ENCODE data around the gene GSTM2. TPM values are rescaled to one million over a fixed set of nuclear protein-coding genes. Genes with fewer than 3 reads are reported as not detected.

GSTM2 gene
- total RNA-seq, 1 experiment from 2014 or later, result 5.9 TPM

DNA sequence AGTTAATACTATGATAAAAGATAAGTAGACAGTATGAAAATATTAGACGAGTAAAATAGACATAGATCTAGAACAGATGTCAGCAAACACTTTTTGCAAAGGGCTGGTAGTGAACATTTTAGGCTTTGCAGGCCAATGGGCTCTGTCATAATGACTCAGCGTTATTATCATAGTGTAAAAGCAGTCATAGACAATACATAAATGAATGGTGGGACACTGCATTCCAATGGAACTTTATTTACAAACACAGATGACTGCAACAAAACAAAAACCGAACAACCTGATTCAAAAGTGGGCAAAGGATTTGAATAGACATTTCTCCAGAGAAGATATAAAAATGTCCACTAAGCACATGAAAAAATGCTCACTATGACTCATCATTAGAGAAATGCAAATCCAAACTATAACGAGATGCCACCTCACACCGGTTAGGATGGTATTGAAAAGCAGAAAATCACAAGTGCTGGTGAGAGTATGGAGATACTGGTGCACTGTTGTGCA is 51.5 kb downstream of the GSTM2 start:
- Histone ChIP-seq H3K4me2 (ENCODE audit: low read length) (0 out of 2 replicates have a peak overlapping the region, but pooled peaks have one; percentile 2), H4K20me1 (ENCODE audit: insufficient read depth) (no peaks in the 10 kb centered on the region), H3K4me3 (replicated peaks in 1 of 2; ENCODE audit: low read depth in 1 of 2, low read length in 2 of 2) (no peak overlapping the region), H3K36me3 (ENCODE audit: control insufficient read depth in 1 of 2, insufficient read depth in 2 of 2, low read length in 2 of 2) (no peaks in the 10 kb centered on the region), H3K27me3 (ENCODE audit: insufficient read depth, low read length) (no peaks in the 10 kb centered on the region), H2AFZ (ENCODE audit: low read depth, low read length, poor library complexity, severe bottlenecking) (peak overlapping the region; percentile 56), H3K79me2 (ENCODE audit: insufficient read depth, low read length) (no peaks in the 10 kb centered on the region), H3K9me3 (ENCODE audit: control insufficient read depth in 1 of 2, insufficient read depth in 1 of 2, low read depth in 1 of 2, low read length in 2 of 2) (no peaks in the 10 kb centered on the region), H3K9me2 (ENCODE audit: insufficient read depth) (no peaks in the 10 kb centered on the region), H3K9ac (ENCODE audit: low read length) (no peak overlapping the region), H3K4me1 (ENCODE audit: control insufficient read depth in 1 of 2, insufficient read depth in 2 of 2, low read length in 2 of 2) (peaks cover 0 to 14% of the 10 kb centered on the region in 2 experiments; a peak in 2 of 4 replicates), H3K27ac (ENCODE audit: low read depth, low read length) (no peak overlapping the region)
- ATAC-seq (no peak), DNase-seq (ENCODE audit: low read depth, low spot score) (no peak)
- ChIA-PET POLR2A (no interaction called here), CTCF (interaction anchor here (1.5 kb wide), 1 partner anchor 57 kb away, joined by 5 read pairs; no protein-coding TSS in a partner anchor), RAD21 (ENCODE audit: low non-redundant PET in 1 of 2, low total read pairs in 2 of 2, uncharacterized antibody in 2 of 2, unreplicated experiment in 2 of 2) (no interaction called here)
- intact Hi-C loops (cut with micrococcal nuclease), result loop anchor here (5.0 kb wide), 1 partner anchor 263 kb away; the partner anchor contains the start of gene AHCYL1
- TF ChIP-seq FOSL1 (IDR thresholded peaks at IDR 0.05; ENCODE audit: low read depth) (peak; percentile 17; the same call in 1 of the 2 replicates), ELF1 (IDR thresholded peaks at IDR 0.05; ENCODE audit: borderline replicate concordance, low read depth) (no peak), SIN3A (IDR thresholded peaks at IDR 0.05; ENCODE audit: low read depth) (no peak), EZH2phosphoT487 (IDR thresholded peaks at IDR 0.05; ENCODE audit: borderline replicate concordance) (no peak)
- no TSS peak for BruUV-seq (replicated peaks)

- H3K4me2 ChIP-seq (ENCODE audit: low read length), result no peak overlapping the region
- ChIA-PET CTCF (no interaction called here), RAD21 (ENCODE audit: low non-redundant PET in 1 of 2, low total read pairs in 2 of 2, uncharacterized antibody in 2 of 2, unreplicated experiment in 2 of 2) (no interaction called here), POLR2A (no interaction called here)
- H3K4me1 ChIP-seq (ENCODE audit: control insufficient read depth in 1 of 2, insufficient read depth in 2 of 2, low read length in 2 of 2), result peaks cover 0 to 14% of the 10 kb centered on the region in 2 experiments; a peak in 2 of 4 replicates
- DNase-seq (ENCODE audit: low read depth, low spot score), result no peak
- H2AFZ ChIP-seq (ENCODE audit: low read depth, low read length, poor library complexity, severe bottlenecking), result no peak overlapping the region
- H3K27me3 ChIP-seq (ENCODE audit: insufficient read depth, low read length), result no peaks in the 10 kb centered on the region
- no peaks in the 10 kb centered on the region for H3K9me2 ChIP-seq (ENCODE audit: insufficient read depth)
- H3K9me3 ChIP-seq (ENCODE audit: control insufficient read depth in 1 of 2, insufficient read depth in 1 of 2, low read depth in 1 of 2, low read length in 2 of 2), result no peaks in the 10 kb centered on the region
- no peak for ATAC-seq
- no peak overlapping the region for H3K4me3 ChIP-seq (replicated peaks in 1 of 2; ENCODE audit: low read depth in 1 of 2, low read length in 2 of 2)
- H3K27ac ChIP-seq (ENCODE audit: low read depth, low read length), result no peak overlapping the region
- TF ChIP-seq CEBPB (IDR thresholded peaks at IDR 0.05; ENCODE audit: low read depth) (no peak), TCF7L2 (IDR thresholded peaks at IDR 0.05; ENCODE audit: borderline replicate concordance, extremely low read depth, insufficient read depth, insufficient read length) (no peak), EZH2 (IDR thresholded peaks at IDR 0.05) (no peak), FOSL1 (IDR thresholded peaks at IDR 0.05; ENCODE audit: low read depth) (no peak), REST (IDR thresholded peaks at IDR 0.05; ENCODE audit: low read depth) (no peak), POLR2AphosphoS5 (IDR thresholded peaks at IDR 0.05; ENCODE audit: low read depth, low read length) (no peak), YY1 (IDR thresholded peaks at IDR 0.05; ENCODE audit: extremely low read depth, insufficient replicate concordance, low read depth, low read length) (no peak), RAD21 (IDR thresholded peaks at IDR 0.05; ENCODE audit: low read depth) (no peak), SRF (IDR thresholded peaks at IDR 0.05; ENCODE audit: low read depth) (no peak), SIN3A (IDR thresholded peaks at IDR 0.05; ENCODE audit: low read depth) (no peak), ZFX (IDR thresholded peaks at IDR 0.05) (no peak), ATF3 (IDR thresholded peaks at IDR 0.05) (no peak), EZH2phosphoT487 (IDR thresholded peaks at IDR 0.05; ENCODE audit: borderline replicate concordance) (no peak), POLR2A (IDR thresholded peaks at IDR 0.05; ENCODE audit: borderline replicate concordance, extremely low read depth, insufficient read depth, insufficient read length) (no peak), JUND (IDR thresholded peaks at IDR 0.05) (no peak), MAX (IDR thresholded peaks at IDR 0.05) (no peak), CBX3 (IDR thresholded peaks at IDR 0.05; ENCODE audit: low read depth) (no peak), ZNF274 (IDR thresholded peaks at IDR 0.05; ENCODE audit: low read depth, low read length) (no peak)
- no peaks in the 10 kb centered on the region for H3K79me2 ChIP-seq (ENCODE audit: insufficient read depth, low read length)
- BruUV-seq (replicated peaks), result no TSS peak
- no peak overlapping the region for H3K9ac ChIP-seq (ENCODE audit: low read length)
- no peaks in the 10 kb centered on the region for H4K20me1 ChIP-seq (ENCODE audit: insufficient read depth)
- no peaks in the 10 kb centered on the region for H3K36me3 ChIP-seq (ENCODE audit: control insufficient read depth in 1 of 2, insufficient read depth in 2 of 2, low read length in 2 of 2)
- intact Hi-C loops (cut with micrococcal nuclease), result no loop called here
These were observed 53.2 kb downstream of the GSTM2 start for GRCh38 chr1:109721042-109721441.
